IMR-90 (cell line): Measurements from ENCODE around the gene TESK2. TPM values are rescaled to one million over a fixed set of nuclear protein-coding genes. Genes with fewer than 3 reads are reported as not detected.

ENCODE experiments used
- ATAC-seq: fragments of 200-7000 bp; cut with Tn5 transposase; 2 replicates; pipeline ENCODE4 v1.9.1; 2020; ENCODE audit warnings: low read depth, mild to moderate bottlenecking, moderate library complexity
- BruUV-seq: library from RNA; stranded (reverse); fragments of 400-500 nt; replicated peaks from 2 replicates; lab custom pipeline; 2021; lab: Mats Ljungman, UMichigan
- CTCF ChIA-PET: fragments of 300-600 bp; formaldehyde crosslinking; extraction: SDS; loops from one replicate; lab custom pipeline; 2021; ENCODE audit warnings: antibody characterized with exemption; lab: Yijun Ruan, JAX
- POLR2A ChIA-PET: fragments of 300-600 bp; sonication (Branson Sonifier 250); formaldehyde crosslinking; loops from one replicate; lab custom pipeline; 2022; ENCODE audit warnings: antibody characterized with exemption; ENCODE audit not compliant: unreplicated experiment; lab: Charles Lee
- DNase-seq: peaks from one replicate; pipeline ENCODE4 v3.0.0; 2013
- H2AFZ ChIP-seq: replicated peaks from 2 replicates; pipeline ENCODE3; 2013; ENCODE audit warnings: low read length, mild to moderate bottlenecking; ENCODE audit not compliant: poor library complexity
- H2AK5ac ChIP-seq: 2 replicates; pipeline ENCODE4 v1.6.1; 2013; ENCODE audit warnings: low read depth, low read length, inconsistent platforms
- H2AK9ac ChIP-seq: replicated peaks from 2 replicates; pipeline ENCODE3; 2013; ENCODE audit warnings: mild to moderate bottlenecking, low read depth, low read length, moderate library complexity; ENCODE audit not compliant: poor library complexity
- H2BK120ac ChIP-seq: 2 replicates; pipeline ENCODE4 v1.6.1; 2013; ENCODE audit warnings: low read depth, low read length, inconsistent platforms
- H2BK15ac ChIP-seq: 3 replicates; pipeline ENCODE4 v1.6.1; 2013; ENCODE audit warnings: low read depth, low read length, inconsistent platforms
- H2BK20ac ChIP-seq: 2 replicates; pipeline ENCODE4 v1.6.1; 2013; ENCODE audit warnings: low read depth, mild to moderate bottlenecking, inconsistent platforms, low read length, moderate library complexity
- H2BK5ac ChIP-seq: 2 replicates; pipeline ENCODE4 v1.6.1; 2013; ENCODE audit warnings: mild to moderate bottlenecking, low read depth, low read length, inconsistent platforms; ENCODE audit not compliant: poor library complexity, severe bottlenecking
- H3K14ac ChIP-seq: replicated peaks from 2 replicates; pipeline ENCODE4 v1.6.1; 2013; ENCODE audit warnings: low read depth, low read length, inconsistent platforms
- H3K18ac ChIP-seq: 2 replicates; pipeline ENCODE4 v1.6.1; 2013; ENCODE audit warnings: low read depth, low read length, control low read depth
- H3K23ac ChIP-seq: 2 replicates; pipeline ENCODE4 v1.6.1; 2013; ENCODE audit warnings: low read depth, low read length, inconsistent platforms
- H3K27ac ChIP-seq: 2 replicates; pipeline ENCODE4 v1.5.1; 2013; ENCODE audit warnings: mild to moderate bottlenecking, control low read depth, low read length; ENCODE audit not compliant: insufficient read depth
- H3K27me3 ChIP-seq: 2 replicates; pipeline ENCODE4 v1.6.1; 2013; ENCODE audit warnings: low read length; ENCODE audit not compliant: control insufficient read depth, insufficient read depth
- H3K36me3 ChIP-seq: 2 replicates; pipeline ENCODE4 v1.6.1; 2013; ENCODE audit warnings: low read length, mixed read lengths; ENCODE audit not compliant: control insufficient read depth, insufficient read depth
- H3K4ac ChIP-seq: 2 replicates; pipeline ENCODE4 v1.6.1; 2013; ENCODE audit warnings: low read depth, low read length, inconsistent platforms
- H3K4me1 ChIP-seq: 2 replicates; pipeline ENCODE4 v1.6.1; 2013; ENCODE audit warnings: low read length, mixed read lengths; ENCODE audit not compliant: control insufficient read depth, insufficient read depth
- H3K4me2 ChIP-seq: 2 replicates; pipeline ENCODE4 v1.6.1; 2013; ENCODE audit warnings: low read depth, mild to moderate bottlenecking, control low read depth, low read length, moderate library complexity
- H3K4me3 ChIP-seq: 2 replicates; pipeline ENCODE4 v1.5.1; 2013; ENCODE audit warnings: low read depth, mild to moderate bottlenecking, control low read depth, low read length, moderate library complexity; ENCODE audit not compliant: insufficient read depth
- H3K56ac ChIP-seq: 2 replicates; pipeline ENCODE4 v1.6.1; 2013; ENCODE audit warnings: low read length, inconsistent platforms; ENCODE audit not compliant: insufficient read depth; ENCODE audit errors: extremely low read depth
- H3K79me1 ChIP-seq, 2 experiments: 2 replicates each; pipeline ENCODE4 v1.6.1; 2013; ENCODE audit warnings: low read length in 2 of 2, inconsistent platforms in 1 of 2, low read depth in 1 of 2
- H3K9ac ChIP-seq: 2 replicates; pipeline ENCODE4 v1.6.1; 2013; ENCODE audit warnings: low read depth, low read length, control low read depth
- H3K9me1 ChIP-seq: 2 replicates; pipeline ENCODE4 v1.6.1; 2013; ENCODE audit warnings: low read length, inconsistent platforms; ENCODE audit not compliant: insufficient read depth
- H3K9me3 ChIP-seq: 2 replicates; pipeline ENCODE4 v1.6.1; 2013; ENCODE audit warnings: low read length; ENCODE audit not compliant: control insufficient read depth, insufficient read depth
- H4K20me1 ChIP-seq: 2 replicates; pipeline ENCODE4 v1.6.1; 2013; ENCODE audit warnings: low read length, inconsistent platforms; ENCODE audit not compliant: insufficient read depth
- H4K5ac ChIP-seq: 2 replicates; pipeline ENCODE4 v1.6.1; 2013; ENCODE audit warnings: mild to moderate bottlenecking, low read depth, low read length, control low read depth
- H4K8ac ChIP-seq, 2 experiments: 2 replicates each; pipeline ENCODE4 v1.6.1; 2013; ENCODE audit warnings: low read depth in 2 of 2, low read length in 2 of 2, control low read depth in 1 of 2, inconsistent platforms in 1 of 2
- H4K91ac ChIP-seq: 2 replicates; pipeline ENCODE4 v1.6.1; 2013; ENCODE audit warnings: low read depth, low read length, inconsistent platforms; ENCODE audit not compliant: insufficient read depth
- BHLHE40 ChIP-seq: fragments of 150-350 bp; IDR thresholded peaks from 2 replicates; pipeline ENCODE4 v1.6.1; 2016; ENCODE audit warnings: mild to moderate bottlenecking, low read depth, low read length
- MAZ ChIP-seq: IDR thresholded peaks from 2 replicates; pipeline ENCODE4 v1.6.1; 2012; ENCODE audit warnings: low read depth, mild to moderate bottlenecking, low read length, improper control_type of control experiment, moderate library complexity, borderline replicate concordance
- MXI1 ChIP-seq: IDR thresholded peaks from 2 replicates; pipeline ENCODE4 v1.6.1; 2012; ENCODE audit warnings: low read depth, mild to moderate bottlenecking, low read length, moderate library complexity, borderline replicate concordance
- NFE2L2 ChIP-seq: fragments of 150-350 bp; IDR thresholded peaks from 2 replicates; pipeline ENCODE4 v1.6.1; 2016; ENCODE audit warnings: low read depth, mild to moderate bottlenecking, low read length
- POLR2A ChIP-seq: IDR thresholded peaks from 2 replicates; pipeline ENCODE4 v1.6.1; 2012; ENCODE audit warnings: mild to moderate bottlenecking, low read depth, low read length
- RCOR1 ChIP-seq: IDR thresholded peaks from 2 replicates; pipeline ENCODE4 v1.6.1; 2012; ENCODE audit warnings: mild to moderate bottlenecking, low read length, improper control_type of control experiment; ENCODE audit not compliant: insufficient replicate concordance
- WGBS, 2 experiments: methylation state at CpG; one replicate each; pipeline versions ENCODE4 v1.1.5 to v1.1.7; 2013; ENCODE audit warnings: missing lambda C conversion rate in 2 of 2; ENCODE audit not compliant: insufficient read length in 1 of 2; ENCODE audit errors: extremely low coverage in 2 of 2; 5-methylcytosine and 5-hydroxymethylcytosine counted together
- dilution Hi-C: fragments of 300-500 bp; cut with HindIII; formaldehyde crosslinking; loops from one replicate; pipeline ENCODE4 v1.14.3; 2018; ENCODE audit warnings: low sequenced_read_pairs; ENCODE audit not compliant: unreplicated experiment
- in situ Hi-C: fragments of 300-500 bp; cut with MboI; formaldehyde crosslinking; loops from 3 replicates; pipeline ENCODE4 v1.14.3; 2019; ENCODE audit warnings: low sequenced_read_pairs, inconsistent platforms, mixed read lengths
- intact Hi-C: fragments of 100-400 bp; cut with micrococcal nuclease; formaldehyde crosslinking; loops from 2 replicates; pipeline ENCODE4 v1.10.0; 2022
- polyA plus RNA-seq, 3 experiments: library from polyadenylated mRNA; depleted of rRNA; stranded (reverse); fragments of >200 nt; gene quantifications; 2 replicates each; pipeline ENCODE4 v1.2.3, GENCODE V29; 2012; ENCODE audit warnings: low replicate concordance in 1 of 3
- total RNA-seq: library from RNA; depleted of rRNA; stranded (reverse); fragments of >200 nt; gene quantifications from 2 replicates; pipeline ENCODE4 v1.2.3, GENCODE V29; 2012
- TF ChIP-seq, protein P1 (sequence below): conservative IDR thresholded peaks from 2 replicates; pipeline ENCODE4 v1.5.1; 2012; ENCODE audit warnings: mild to moderate bottlenecking, low read depth, low read length, improper control_type of control experiment

Gene TESK2
- total and polyA plus RNA-seq, 2 of the 4 experiments (the other 2 are of a cell fraction), result 0.90 to 1.3 TPM

- no peak for TF ChIP-seq MAZ
Observed at GRCh38 chr1:45510036-45510971, 19.3 kb upstream of the TESK2 start (continued).

DNA sequence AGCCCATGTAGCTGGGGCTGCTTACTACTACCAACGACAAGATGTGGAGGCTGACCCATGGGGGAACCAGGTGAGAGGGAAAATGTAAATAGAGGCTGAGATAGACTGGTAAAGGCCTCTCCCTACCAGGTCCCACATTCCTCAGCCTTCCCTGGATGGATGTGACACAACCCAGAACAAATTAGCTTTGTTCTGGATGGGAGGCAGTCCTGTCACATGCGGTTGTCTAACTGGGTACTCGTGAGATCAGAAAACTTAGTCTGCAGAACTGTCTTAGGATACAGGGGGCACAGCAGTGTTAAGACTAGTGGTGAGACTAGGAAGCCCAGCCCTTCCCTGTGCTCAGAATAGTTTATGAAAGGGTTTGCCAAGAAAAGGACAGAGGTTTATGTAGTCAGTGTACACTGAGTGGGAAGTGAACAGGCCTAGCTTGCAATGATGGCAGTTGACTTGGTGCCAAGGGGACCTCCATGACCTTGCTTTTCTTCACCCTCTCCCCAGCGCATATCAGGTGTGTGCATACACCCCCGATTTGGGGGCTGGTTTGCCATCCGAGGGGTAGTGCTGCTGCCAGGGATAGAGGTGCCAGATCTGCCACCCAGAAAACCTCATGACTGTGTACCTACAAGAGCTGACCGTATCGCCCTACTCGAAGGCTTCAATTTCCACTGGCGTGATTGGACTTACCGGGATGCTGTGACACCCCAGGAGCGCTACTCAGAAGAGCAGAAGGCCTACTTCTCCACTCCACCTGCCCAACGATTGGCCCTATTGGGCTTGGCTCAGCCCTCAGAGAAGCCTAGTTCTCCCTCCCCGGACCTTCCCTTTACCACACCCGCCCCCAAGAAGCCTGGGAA lies 17.6 kb upstream of the TESK2 start:
- H3K9ac ChIP-seq, result no peak overlapping the region
- ATAC-seq, result peak; percentile 69
- TF ChIP-seq MXI1, result no peak
- TF ChIP-seq, protein P1, sequence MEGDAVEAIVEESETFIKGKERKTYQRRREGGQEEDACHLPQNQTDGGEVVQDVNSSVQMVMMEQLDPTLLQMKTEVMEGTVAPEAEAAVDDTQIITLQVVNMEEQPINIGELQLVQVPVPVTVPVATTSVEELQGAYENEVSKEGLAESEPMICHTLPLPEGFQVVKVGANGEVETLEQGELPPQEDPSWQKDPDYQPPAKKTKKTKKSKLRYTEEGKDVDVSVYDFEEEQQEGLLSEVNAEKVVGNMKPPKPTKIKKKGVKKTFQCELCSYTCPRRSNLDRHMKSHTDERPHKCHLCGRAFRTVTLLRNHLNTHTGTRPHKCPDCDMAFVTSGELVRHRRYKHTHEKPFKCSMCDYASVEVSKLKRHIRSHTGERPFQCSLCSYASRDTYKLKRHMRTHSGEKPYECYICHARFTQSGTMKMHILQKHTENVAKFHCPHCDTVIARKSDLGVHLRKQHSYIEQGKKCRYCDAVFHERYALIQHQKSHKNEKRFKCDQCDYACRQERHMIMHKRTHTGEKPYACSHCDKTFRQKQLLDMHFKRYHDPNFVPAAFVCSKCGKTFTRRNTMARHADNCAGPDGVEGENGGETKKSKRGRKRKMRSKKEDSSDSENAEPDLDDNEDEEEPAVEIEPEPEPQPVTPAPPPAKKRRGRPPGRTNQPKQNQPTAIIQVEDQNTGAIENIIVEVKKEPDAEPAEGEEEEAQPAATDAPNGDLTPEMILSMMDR, result 0 out of 2 replicates have a peak, but pooled peaks have one; percentile 8
- no peak for TF ChIP-seq NFE2L2
- no peak for TF ChIP-seq RCOR1
- no peak for TF ChIP-seq BHLHE40
- TF ChIP-seq POLR2A, result peak; percentile 8; the same call in 1 of the 2 replicates
- H3K36me3 ChIP-seq, result peaks cover 30% of the 10 kb centered on the region
- no peak overlapping the region for H2BK20ac ChIP-seq
- H3K14ac ChIP-seq, result no peak overlapping the region
- peaks cover 14% of the 10 kb centered on the region for H3K9me1 ChIP-seq
- H3K27me3 ChIP-seq, result no peaks in the 10 kb centered on the region
- in situ Hi-C loops (no loop called here), intact Hi-C loops (no loop called here), dilution Hi-C loops (no loop called here)
- peaks cover 26% of the 10 kb centered on the region for H4K20me1 ChIP-seq
- no peak overlapping the region for H4K91ac ChIP-seq
- BruUV-seq, result no TSS peak
- H2AFZ ChIP-seq, result peak overlapping the region; percentile 21
- no peak overlapping the region for H3K4me2 ChIP-seq
- no peak overlapping the region for H3K4ac ChIP-seq
- 88% methylated on average over 10 of the region's 15 CpGs; no CpG with 5 or more reads in 1 of the 2 experiments for WGBS, 2 experiments
- no peak overlapping the region for H3K18ac ChIP-seq
- H2BK120ac ChIP-seq, result no peak overlapping the region
- H3K27ac ChIP-seq, result no peak overlapping the region
- DNase-seq, result no peak
- H2BK5ac ChIP-seq, result no peak overlapping the region
- no peak overlapping the region for H4K8ac ChIP-seq
- H3K4me1 ChIP-seq, result no peaks in the 10 kb centered on the region; the same call in 1 of the 2 replicates
- ChIA-PET POLR2A (interaction anchor here (0.5 kb wide), 1 partner anchor 13 kb away, joined by 3 read pairs; the partner anchor contains the start of gene PRDX1), CTCF (interaction anchor here (0.5 to 1.0 kb wide), 2 partner anchors 57 to 150 kb away, joined by 3 read pairs; no protein-coding TSS in a partner anchor)
- H3K23ac ChIP-seq, result no peak overlapping the region
- H3K56ac ChIP-seq, result no peak overlapping the region
- H2BK15ac ChIP-seq, result no peak overlapping the region
- H3K9me3 ChIP-seq, result no peaks in the 10 kb centered on the region
- H2AK5ac ChIP-seq, result no peak overlapping the region
- no peak overlapping the region; the same call in 1 of the 2 replicates for H4K5ac ChIP-seq
- no peak overlapping the region for H3K4me3 ChIP-seq
- H2AK9ac ChIP-seq, result peak overlapping the region; percentile 35
- peaks cover 0 to 34% of the 10 kb centered on the region in 2 experiments; a peak in 3 of 4 replicates for H3K79me1 ChIP-seq
